OCI-LY1 (cell line): ENCODE results near the gene BDH1.

Source experiments
- H2AFZ ChIP-seq: fragments of 200-600 bp; sonication (generic), shearing (Covaris generic); 2 replicates; pipeline ENCODE4 v1.6.0; 2014; ENCODE audit warnings: antibody characterized with exemption, mild to moderate bottlenecking, low read length
- H3F3A ChIP-seq: fragments of 200-600 bp; sonication (generic), shearing (Covaris generic); 2 replicates; pipeline ENCODE4 v1.6.0; 2014; ENCODE audit warnings: mild to moderate bottlenecking, antibody characterized with exemption, low read length, moderate library complexity; ENCODE audit not compliant: insufficient read depth
- H3K27ac ChIP-seq: fragments of 200-600 bp; sonication (generic); 2 replicates; pipeline ENCODE4 v1.5.1; 2014; ENCODE audit warnings: low read length, mixed run types, mild to moderate bottlenecking, low read depth; ENCODE audit not compliant: poor library complexity, severe bottlenecking
- H3K27me3 ChIP-seq: fragments of 200-600 bp; sonication (generic); 2 replicates; pipeline ENCODE4 v1.6.0; 2014; ENCODE audit warnings: antibody characterized with exemption, mild to moderate bottlenecking, low read length, moderate library complexity; ENCODE audit not compliant: insufficient read depth
- H3K36me3 ChIP-seq: fragments of 200-600 bp; sonication (generic); 2 replicates; pipeline ENCODE4 v1.6.1; 2014; ENCODE audit warnings: mild to moderate bottlenecking, antibody characterized with exemption, low read length, moderate library complexity, mixed read lengths; ENCODE audit not compliant: insufficient read depth
- H3K4me1 ChIP-seq: fragments of 200-600 bp; sonication (generic); 2 replicates; pipeline ENCODE4 v1.5.1; 2014; ENCODE audit warnings: mild to moderate bottlenecking, low read length, moderate library complexity; ENCODE audit not compliant: insufficient read depth, severe bottlenecking
- H3K4me2 ChIP-seq: fragments of 200-600 bp; sonication (generic), shearing (Covaris generic); 2 replicates; pipeline ENCODE4 v1.6.1; 2014; ENCODE audit warnings: low read length
- H3K4me3 ChIP-seq: fragments of 200-600 bp; sonication (generic); 2 replicates; pipeline ENCODE4 v1.5.1; 2014; ENCODE audit warnings: low read length, low read depth, mild to moderate bottlenecking, mixed read lengths; ENCODE audit not compliant: poor library complexity, severe bottlenecking
- H3K79me2 ChIP-seq: fragments of 200-600 bp; shearing (Covaris generic); 2 replicates; pipeline ENCODE4 v1.6.1; 2016; ENCODE audit warnings: mixed run types, low read length, mixed read lengths; ENCODE audit not compliant: insufficient read depth
- H3K9ac ChIP-seq: fragments of 200-600 bp; sonication (generic), shearing (Covaris generic); 2 replicates; pipeline ENCODE4 v1.6.1; 2014; ENCODE audit warnings: mild to moderate bottlenecking, low read length, mixed read lengths
- H3K9me2 ChIP-seq: fragments of 200-600 bp; sonication (generic), shearing (Covaris generic); 2 replicates; pipeline ENCODE4 v1.6.1; 2014; ENCODE audit warnings: low read depth, mild to moderate bottlenecking, low read length, mixed read lengths
- H3K9me3 ChIP-seq: fragments of 200-600 bp; shearing (Covaris generic); 2 replicates; pipeline ENCODE4 v1.6.1; 2014; ENCODE audit warnings: low read length, mixed read lengths
- H4K20me1 ChIP-seq: fragments of 200-600 bp; sonication (generic), shearing (Covaris generic); 2 replicates; pipeline ENCODE4 v1.6.0; 2016; ENCODE audit warnings: mild to moderate bottlenecking, low read length; ENCODE audit not compliant: insufficient read depth
- EZH2 ChIP-seq: fragments of 200-600 bp; sonication (generic), shearing (Covaris generic); IDR thresholded peaks from 2 replicates; pipeline ENCODE4 v1.8.0; 2017; ENCODE audit warnings: borderline replicate concordance, mixed run types, mild to moderate bottlenecking, antibody characterized with exemption, low read length, moderate library complexity, mixed read lengths
- TF ChIP-seq, protein P1 (sequence below): fragments of 200-600 bp; sonication (generic), shearing (Covaris generic); IDR thresholded peaks from 2 replicates; pipeline ENCODE4 v1.5.1; 2017; ENCODE audit warnings: mild to moderate bottlenecking, antibody characterized with exemption, low read length, moderate library complexity, mixed read lengths

The BDH1 gene

DNA sequence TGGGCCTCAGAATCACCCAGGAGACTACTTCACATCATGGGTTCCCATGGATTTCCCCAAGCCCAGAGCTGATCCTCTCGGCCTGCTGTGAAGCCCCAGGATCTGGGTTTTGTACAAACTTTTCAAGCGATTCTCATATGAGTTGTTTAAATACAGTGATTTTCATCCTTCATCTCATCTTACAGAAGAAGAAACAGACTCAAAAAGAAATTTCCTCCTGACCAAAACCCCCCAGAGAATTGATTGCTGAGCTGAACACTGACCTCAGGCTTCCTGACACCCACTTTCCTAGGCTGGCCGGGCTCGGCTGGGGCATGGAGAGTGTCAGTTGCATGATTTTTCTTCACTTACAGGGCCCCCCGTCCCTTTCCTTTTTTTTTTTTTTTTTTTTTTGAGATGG is 60.3 kb downstream of the BDH1 start:
- Histone ChIP-seq H2AFZ (no peak overlapping the region), H3K79me2 (no peaks in the 10 kb centered on the region), H4K20me1 (no peaks in the 10 kb centered on the region), H3K9me2 (no peaks in the 10 kb centered on the region), H3K4me1 (no peaks in the 10 kb centered on the region), H3K9me3 (peaks cover 4% of the 10 kb centered on the region; the same call in 1 of the 2 replicates), H3K27me3 (0 out of 2 replicates have a peak, but pooled peaks cover 6% of the 10 kb centered on the region), H3K4me2 (no peak overlapping the region), H3K36me3 (no peaks in the 10 kb centered on the region; the same call in 1 of the 2 replicates), H3F3A (no peaks in the 10 kb centered on the region), H3K4me3 (no peak overlapping the region), H3K9ac (no peak overlapping the region), H3K27ac (no peak overlapping the region)
- no peak for TF ChIP-seq EZH2
- TF ChIP-seq, protein P1, sequence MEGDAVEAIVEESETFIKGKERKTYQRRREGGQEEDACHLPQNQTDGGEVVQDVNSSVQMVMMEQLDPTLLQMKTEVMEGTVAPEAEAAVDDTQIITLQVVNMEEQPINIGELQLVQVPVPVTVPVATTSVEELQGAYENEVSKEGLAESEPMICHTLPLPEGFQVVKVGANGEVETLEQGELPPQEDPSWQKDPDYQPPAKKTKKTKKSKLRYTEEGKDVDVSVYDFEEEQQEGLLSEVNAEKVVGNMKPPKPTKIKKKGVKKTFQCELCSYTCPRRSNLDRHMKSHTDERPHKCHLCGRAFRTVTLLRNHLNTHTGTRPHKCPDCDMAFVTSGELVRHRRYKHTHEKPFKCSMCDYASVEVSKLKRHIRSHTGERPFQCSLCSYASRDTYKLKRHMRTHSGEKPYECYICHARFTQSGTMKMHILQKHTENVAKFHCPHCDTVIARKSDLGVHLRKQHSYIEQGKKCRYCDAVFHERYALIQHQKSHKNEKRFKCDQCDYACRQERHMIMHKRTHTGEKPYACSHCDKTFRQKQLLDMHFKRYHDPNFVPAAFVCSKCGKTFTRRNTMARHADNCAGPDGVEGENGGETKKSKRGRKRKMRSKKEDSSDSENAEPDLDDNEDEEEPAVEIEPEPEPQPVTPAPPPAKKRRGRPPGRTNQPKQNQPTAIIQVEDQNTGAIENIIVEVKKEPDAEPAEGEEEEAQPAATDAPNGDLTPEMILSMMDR: no peak

DNA sequence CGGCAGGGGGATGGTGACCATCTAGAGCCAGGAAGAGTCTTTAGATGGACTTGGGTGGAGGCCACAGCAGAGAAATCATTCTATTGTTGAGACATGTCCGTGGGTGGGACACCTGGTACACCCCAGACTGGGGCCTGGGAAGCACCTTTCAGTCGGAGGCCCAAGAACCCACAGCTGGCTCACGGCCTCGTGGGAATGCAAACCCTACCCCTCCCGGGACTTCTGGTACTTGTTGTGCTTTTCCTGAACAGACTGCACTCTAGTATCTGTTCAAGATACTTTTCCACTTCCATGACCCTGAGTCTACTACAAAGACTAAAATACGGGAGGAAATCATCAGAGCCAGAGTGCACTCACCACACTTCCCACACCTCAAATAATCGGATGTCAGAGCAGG is 60.7 kb downstream of the BDH1 start:
- Histone ChIP-seq H3K9ac (no peak overlapping the region), H3K27ac (no peak overlapping the region)

DNA sequence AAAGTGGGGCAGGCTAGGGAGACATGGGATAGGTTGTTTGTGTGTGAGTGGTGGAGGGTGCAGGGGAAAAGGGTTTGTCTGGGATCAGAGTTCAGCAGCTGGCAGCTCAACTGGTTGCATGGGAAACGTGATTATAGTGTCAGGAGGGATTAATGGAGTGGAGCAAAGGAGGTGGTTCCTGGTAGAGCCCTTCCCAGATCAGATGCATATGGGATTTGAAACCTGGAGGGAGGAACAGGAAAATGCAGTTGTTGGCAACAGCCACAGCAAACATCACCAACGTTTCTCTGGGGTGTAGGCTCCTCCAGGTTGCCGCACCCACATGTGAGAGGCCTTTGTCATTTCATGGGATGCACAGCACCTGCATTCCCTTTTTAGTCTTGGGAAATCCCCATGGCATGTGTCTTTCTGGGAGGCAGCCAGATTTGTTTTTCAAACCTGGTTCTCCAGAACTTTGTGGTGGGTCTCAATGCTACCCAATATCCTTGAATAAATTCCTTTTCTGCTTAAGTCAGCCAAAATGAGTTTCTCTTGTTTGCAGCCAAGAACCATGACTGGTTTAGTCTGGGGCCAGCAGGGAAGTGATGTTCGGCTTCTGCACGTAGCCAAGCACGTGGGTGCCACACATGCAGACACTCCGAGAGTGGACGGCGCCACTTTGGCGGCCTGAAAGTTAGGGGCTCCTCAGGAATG is 61.3 kb downstream of the BDH1 start:
- H3K4me1 ChIP-seq: no peaks in the 10 kb centered on the region
- H3K4me2 ChIP-seq: no peak overlapping the region
- peaks cover 4% of the 10 kb centered on the region; the same call in 1 of the 2 replicates for H3K9me3 ChIP-seq
- H3K79me2 ChIP-seq: no peaks in the 10 kb centered on the region
- H3K9me2 ChIP-seq: no peaks in the 10 kb centered on the region
- H3K36me3 ChIP-seq: no peaks in the 10 kb centered on the region; the same call in 1 of the 2 replicates
- H4K20me1 ChIP-seq: no peaks in the 10 kb centered on the region
- no peaks in the 10 kb centered on the region for H3F3A ChIP-seq
- TF ChIP-seq, protein P1: no peak
- TF ChIP-seq EZH2: no peak
- H3K4me3 ChIP-seq: no peak overlapping the region
- no peak overlapping the region for H2AFZ ChIP-seq
- H3K27me3 ChIP-seq: 0 out of 2 replicates have a peak, but pooled peaks cover 8% of the 10 kb centered on the region
- H3K27ac ChIP-seq: no peak overlapping the region
- no peak overlapping the region for H3K9ac ChIP-seq

More for the DNA sequence above, 60.7 kb downstream of the BDH1 start:
- Histone ChIP-seq H2AFZ (no peak overlapping the region), H3K36me3 (no peaks in the 10 kb centered on the region; the same call in 1 of the 2 replicates), H3F3A (no peaks in the 10 kb centered on the region), H3K9me3 (peaks cover 4% of the 10 kb centered on the region; the same call in 1 of the 2 replicates), H3K27me3 (0 out of 2 replicates have a peak, but pooled peaks cover 8% of the 10 kb centered on the region), H3K4me2 (no peak overlapping the region), H3K4me1 (no peaks in the 10 kb centered on the region), H3K79me2 (no peaks in the 10 kb centered on the region), H3K9me2 (no peaks in the 10 kb centered on the region), H3K4me3 (no peak overlapping the region), H4K20me1 (no peaks in the 10 kb centered on the region)
- TF ChIP-seq, protein P1: no peak
- TF ChIP-seq EZH2: no peak
